Stimulated activated CD4-positive, alpha-beta T cell treated with anti-CD3 and anti-CD28 coated beads, Interleukin-2, amount 100 ng/mL, for 24 hours (primary cell): ENCODE results near the gene KLHDC7B.

Source experiments
- DNase-seq, 2 donors: peaks; one replicate each; pipeline ENCODE4 v3.0.0-alpha.2; 2020

KLHDC7B gene

DNA sequence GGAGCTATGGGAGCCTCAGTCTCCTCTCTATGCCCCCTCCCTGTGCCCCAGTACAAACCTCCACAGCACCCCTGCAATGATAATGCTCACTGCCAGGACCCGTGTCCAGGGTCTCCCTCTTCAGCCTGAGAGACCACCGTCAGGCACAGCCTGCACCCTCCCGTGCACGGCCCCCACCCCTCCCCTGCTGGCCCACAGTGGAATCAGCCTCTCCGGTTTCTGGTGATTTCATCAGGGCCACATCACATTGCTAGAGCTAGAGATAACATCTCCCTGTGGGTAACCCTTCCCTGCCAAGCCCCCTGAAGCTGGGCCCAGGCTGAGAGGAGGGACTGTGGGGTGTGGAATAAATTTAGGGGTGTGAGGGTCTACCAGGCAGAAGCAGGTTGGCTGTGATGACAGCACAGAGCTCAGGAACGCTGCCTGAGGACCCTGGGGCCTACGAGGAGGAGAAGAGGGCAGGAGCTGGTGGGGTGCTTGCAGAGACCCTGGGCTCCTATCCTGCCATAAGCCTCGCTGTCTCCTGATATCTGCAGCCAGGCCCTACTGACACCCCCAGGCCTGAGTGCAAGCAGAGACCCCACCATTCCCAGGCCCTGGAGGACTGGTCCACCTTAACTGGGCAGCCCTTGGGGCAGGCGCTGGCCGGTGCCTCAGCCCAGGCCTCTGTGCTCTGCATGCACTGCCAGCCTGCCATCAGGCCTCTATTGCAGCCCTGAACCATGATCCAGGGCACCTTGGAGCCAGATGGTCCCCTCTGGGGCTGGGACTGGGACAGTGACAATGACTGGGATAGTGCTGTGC, at the start of gene KLHDC7B:
TSS of gene KLHDC7B (plus strand) at position 378 of the 804 bp plus-strand sequence. CDS start at position 723, 345 bp downstream.
- DNase-seq: no peak

GRCh38 chr22:50497093-50497492, 48.6 kb upstream of the KLHDC7B start:
- DNase-seq: no peak

DNA sequence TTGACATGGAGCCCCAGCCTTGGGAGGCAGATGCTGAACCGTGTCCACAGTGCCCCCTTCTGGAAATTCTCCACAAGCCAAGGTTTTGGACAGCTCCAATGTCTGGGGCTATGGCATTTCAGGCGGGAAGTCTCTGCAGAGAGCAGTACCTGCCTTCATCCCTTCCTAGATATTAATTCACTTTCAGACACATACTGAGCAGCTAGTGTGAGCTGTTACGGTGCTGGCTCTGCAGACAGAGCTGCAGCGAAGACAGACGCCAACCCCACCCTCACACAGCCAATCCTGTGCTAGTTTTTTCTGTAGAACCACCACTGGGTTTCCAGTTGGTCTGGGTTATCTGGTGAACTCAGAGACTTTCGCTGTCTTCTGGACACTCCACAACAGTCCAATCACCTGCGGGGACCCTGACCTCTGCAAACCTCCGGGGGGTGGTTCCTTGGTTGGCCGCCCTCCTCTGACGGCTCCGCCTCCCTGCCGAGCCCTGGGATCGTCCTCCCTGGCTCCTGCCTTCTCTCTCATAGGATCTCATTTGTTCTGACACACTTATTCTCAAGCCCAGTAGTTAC, 47.3 kb upstream of the KLHDC7B start:
- DNase-seq: peak; percentile 69 to 73

DNA sequence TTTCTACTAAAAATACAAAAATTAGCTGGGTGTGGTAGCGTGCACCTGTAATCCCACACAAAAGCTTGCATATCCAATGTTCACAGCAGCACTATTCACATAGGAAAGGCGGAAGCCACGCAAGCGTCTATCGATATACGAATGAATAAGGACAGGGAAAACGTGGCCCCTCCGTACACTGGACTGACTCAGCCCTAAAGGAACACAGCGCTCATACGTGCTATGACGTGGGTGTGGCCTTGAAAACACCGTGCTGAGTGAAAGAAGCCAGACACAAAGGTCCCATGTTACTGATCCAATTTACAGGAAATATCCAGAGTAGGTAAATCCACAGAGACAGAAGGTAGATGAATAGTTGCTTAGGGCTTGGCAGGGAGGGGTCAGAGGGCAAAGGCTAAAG, 45.2 kb upstream of the KLHDC7B start:
- no peak for DNase-seq

GRCh38 chr22:50502096-50502495, 43.6 kb upstream of the KLHDC7B start:
- no peak for DNase-seq

GRCh38 chr22:50502628-50503474, 42.8 kb upstream of the KLHDC7B start:
- no peak for DNase-seq

DNA sequence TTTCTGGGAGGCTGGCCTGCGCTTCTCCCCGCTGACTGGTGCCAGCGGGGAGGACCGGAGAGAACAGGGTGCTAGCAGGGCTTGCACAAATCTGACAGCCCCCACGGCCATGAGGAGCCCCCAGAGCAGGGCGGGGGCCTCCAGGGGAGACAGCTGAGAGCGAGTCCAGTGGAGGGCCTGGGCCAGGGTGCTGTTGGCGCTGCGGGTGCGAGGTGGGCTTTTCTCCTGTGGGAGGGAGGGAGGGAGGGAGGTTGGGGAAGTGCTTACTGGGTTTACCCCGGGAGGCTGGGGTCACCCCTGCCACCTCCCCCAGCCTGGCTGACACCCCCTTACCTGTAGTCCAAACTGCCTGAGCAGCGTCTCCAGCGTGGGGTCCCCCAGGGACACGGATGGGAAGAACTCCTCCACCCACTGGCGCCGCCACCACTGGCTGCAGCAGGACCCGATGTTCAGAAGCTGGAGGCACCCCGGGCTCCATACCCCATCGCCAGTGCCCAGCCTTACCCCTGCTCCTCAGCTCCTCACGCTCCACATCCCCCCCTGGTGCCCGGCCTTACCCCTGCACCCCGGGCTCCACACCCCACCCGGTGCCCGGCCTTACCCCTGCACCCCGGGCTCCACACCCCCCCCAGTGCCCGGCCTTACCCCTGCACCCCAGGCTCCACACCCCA, 42.1 kb upstream of the KLHDC7B start:
- DNase-seq: peak in 1 of 2 donors; percentile 31

DNA sequence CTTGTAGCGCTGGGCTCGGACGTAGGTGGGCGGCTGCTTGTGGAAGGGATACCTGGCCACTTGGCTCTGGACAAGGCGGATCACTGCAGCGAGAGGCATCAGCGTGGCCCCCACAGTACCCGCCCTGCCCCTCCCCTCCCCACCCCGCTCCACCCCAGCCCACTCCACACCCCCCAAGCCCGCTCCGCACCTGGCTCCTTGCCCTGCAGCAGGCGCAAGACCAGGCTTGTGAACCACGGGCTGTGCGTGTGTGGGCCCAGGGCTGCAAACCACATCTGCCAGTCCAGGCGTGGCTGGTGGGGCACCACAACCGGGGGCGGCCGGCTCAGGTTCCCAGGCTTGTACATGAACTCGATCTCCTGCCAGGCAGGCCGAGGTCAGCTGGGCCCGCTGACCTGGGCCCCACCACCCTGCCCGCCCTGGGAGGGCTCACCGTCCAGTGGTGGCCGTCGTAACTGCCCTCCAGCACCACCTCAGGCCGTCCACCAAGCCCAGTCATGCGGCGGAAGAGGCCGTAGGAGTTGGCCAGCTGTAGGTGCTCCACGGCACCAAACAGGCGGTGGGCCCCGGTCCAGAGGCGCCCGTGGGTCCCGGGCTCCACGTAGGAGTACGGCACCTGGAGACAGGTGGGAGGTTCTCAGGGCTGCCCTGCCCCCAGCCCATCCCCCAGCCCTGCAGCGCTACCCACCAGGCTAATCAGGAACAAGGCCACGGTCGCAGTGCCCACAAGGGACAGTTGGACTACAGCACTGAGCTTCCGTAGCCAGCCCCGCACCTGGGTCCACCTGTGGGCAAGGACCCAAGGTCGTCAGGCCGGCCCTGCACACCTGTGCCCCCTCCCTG, 41.1 kb upstream of the KLHDC7B start:
- DNase-seq: no peak

- no peak for DNase-seq
Measured at GRCh38 chr22:50505276-50505775, 40.4 kb upstream of the KLHDC7B start.

- no peak for DNase-seq
Measured at GRCh38 chr22:50505776-50506610, 39.7 kb upstream of the KLHDC7B start.

GRCh38 chr22:50506611-50507420, 38.9 kb upstream of the KLHDC7B start:
- DNase-seq: no peak

GRCh38 chr22:50507421-50507990, 38.2 kb upstream of the KLHDC7B start, which contains the start of gene LMF2:
LMF2 (minus strand) TSS chr22:50507702; CDS start chr22:50507675, 27 bp downstream.
- DNase-seq: peak; percentile 93 to 96

DNA sequence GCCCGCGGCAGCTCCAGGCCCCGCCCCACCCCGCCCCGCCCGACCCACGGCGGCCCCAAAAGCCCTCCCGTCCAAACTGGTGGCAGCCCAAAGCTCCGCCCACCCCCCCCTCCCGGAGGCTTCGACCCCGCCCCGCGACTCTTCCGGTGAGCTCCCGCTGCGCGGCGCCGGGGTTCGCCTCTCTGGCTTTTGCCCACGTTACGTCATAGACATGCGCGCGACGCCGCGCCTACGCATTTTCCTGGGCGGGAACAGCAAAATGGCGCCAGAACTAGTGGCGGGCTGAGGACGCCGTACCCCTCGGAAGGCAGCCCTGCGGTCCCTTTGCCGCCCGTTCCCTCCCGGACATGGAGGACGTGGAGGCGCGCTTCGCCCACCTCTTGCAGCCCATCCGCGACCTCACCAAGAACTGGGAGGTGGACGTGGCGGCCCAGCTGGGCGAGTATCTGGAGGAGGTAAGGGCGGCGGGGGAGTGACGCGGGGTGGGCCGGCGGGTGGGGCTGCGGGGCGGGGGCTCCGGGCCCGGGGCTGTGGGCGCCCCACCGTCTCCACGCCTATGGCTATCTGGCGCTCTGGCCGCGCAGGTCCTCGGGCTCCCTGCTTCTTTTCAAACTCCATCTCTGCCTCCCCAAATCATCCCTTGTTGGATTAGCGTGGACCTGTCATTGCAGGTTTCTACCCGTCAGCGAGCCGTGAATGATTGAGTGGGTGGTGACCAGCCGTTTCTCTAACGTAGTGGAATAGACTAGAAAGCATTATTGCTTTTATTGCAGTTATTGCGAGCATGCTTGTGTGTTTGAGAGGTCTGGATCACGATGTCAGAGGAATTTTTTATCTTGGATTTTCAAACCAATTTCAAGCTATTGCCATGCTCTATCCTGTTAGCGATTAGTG, 37.5 kb upstream of the KLHDC7B start, which contains the start of gene NCAPH2:
TSS of gene NCAPH2 (plus strand) at position 234 of the 894 bp plus-strand sequence. CDS start at position 348, 114 bp downstream.
- peak; percentile 98 for DNase-seq

- DNase-seq: no peak
Measured at GRCh38 chr22:50508897-50509296, 36.8 kb upstream of the KLHDC7B start.

DNA sequence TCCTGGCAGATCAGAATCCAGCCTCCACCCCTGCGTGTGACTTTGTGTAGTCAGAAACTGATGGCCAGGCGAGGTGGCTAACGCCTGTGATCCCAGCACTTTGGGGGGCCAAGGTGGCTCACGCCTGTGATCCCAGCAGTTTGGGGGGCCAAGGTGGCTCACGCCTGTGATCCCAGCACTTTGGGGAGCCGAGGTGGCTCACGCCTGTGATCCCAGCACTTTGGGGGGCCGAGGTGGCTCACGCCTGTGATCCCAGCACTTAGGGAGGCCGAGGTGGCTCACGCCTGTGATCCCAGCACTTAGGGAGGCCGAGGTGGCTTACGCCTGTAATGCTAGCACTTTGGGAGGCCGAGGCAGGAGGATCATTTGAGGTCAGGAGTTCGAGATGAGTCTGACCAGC, 32.5 kb upstream of the KLHDC7B start:
- DNase-seq: no peak

DNA sequence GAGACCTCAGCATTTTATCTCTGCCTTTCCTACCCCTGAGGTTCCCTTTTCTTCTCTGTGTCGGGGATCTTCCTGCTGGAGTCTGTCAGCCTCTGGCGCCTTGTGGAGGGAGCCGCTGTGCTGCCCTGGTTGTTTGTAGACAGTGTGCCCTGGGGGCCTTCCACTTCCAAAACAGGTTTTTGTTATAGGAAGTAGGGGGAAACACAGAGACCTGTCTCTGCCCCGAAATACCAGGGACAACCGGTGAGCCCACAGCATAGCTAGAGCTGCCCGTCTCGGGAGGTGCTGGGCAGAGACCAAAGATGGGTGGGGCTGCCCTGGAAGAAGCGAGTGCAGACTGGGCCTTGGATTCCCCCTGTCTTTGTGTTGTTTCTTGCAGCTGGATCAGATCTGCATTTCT, 29.6 kb upstream of the KLHDC7B start:
- DNase-seq: no peak

DNA sequence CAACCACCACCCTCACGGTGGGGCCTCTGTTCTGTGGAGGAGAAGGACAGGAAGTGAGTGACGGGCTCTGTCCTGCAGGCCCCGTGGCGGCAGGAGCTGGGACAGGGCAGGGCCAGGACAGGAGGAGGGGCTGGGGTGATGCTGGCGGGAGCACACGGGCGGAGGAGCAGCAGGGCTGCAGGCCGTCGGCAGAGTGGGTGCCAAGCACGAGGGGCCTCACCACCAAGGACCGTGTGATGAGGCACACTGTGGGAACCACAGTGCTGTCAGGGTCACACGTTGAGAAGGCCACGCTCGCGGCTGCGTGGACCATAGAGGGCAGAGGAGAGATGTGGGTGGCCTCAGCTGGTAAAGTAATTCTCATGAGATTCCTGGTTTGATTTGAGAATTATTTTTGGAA, 28.8 kb upstream of the KLHDC7B start:
- no peak for DNase-seq
